ENCODE measurements around the gene SURF2.

GRCh38 chr9:133342570-133342969 is 13.8 kb upstream of the SURF2 start:
- TF ChIP-seq CTCF (IDR thresholded peaks at IDR 0.05) (no peak), POLR2A (IDR thresholded peaks at IDR 0.05) (no peak)

Measured in upper lobe of left lung (tissue), 4 donors.